Stomach smooth muscle (tissue), 2 donors: Measurements from ENCODE around the gene EIF4E.
"Not testable (repeated sequence)": the region's sequence is repeated elsewhere in the genome, so short reads cannot be mapped to it uniquely, and the experiment has no call there.

Source experiments
- H3K27ac ChIP-seq: one replicate; pipeline ENCODE4 v1.7.0; 2013; ENCODE audit warnings: mild to moderate bottlenecking, low read length, inconsistent platforms
- H3K27me3 ChIP-seq, 2 donors: one replicate each; pipeline ENCODE4 v1.7.0; 2013; ENCODE audit warnings: low read length in 2 of 2; ENCODE audit not compliant: insufficient read depth in 2 of 2, control insufficient read depth in 1 of 2
- H3K36me3 ChIP-seq, 2 donors: one replicate each; pipeline ENCODE4 v1.7.0; 2013; ENCODE audit warnings: low read length in 2 of 2; ENCODE audit not compliant: control insufficient read depth in 2 of 2, insufficient read depth in 2 of 2
- H3K4me1 ChIP-seq: one replicate; pipeline ENCODE4 v1.7.0; 2013; ENCODE audit warnings: low read length; ENCODE audit not compliant: control insufficient read depth, insufficient read depth
- H3K4me3 ChIP-seq, 2 donors: one replicate each; pipeline ENCODE4 v1.7.0; 2013; ENCODE audit warnings: low read length in 2 of 2
- H3K9ac ChIP-seq, 2 donors: one replicate each; pipeline ENCODE4 v1.7.0; 2013; ENCODE audit warnings: low read length in 2 of 2, mild to moderate bottlenecking in 1 of 2
- H3K9me3 ChIP-seq, 2 donors: one replicate each; pipeline ENCODE4 v1.7.0; 2013; ENCODE audit warnings: low read length in 2 of 2; ENCODE audit not compliant: control insufficient read depth in 2 of 2
- donor health status: healthy.
- donor health status: Pancreatic carcinoma.

Gene EIF4E

DNA sequence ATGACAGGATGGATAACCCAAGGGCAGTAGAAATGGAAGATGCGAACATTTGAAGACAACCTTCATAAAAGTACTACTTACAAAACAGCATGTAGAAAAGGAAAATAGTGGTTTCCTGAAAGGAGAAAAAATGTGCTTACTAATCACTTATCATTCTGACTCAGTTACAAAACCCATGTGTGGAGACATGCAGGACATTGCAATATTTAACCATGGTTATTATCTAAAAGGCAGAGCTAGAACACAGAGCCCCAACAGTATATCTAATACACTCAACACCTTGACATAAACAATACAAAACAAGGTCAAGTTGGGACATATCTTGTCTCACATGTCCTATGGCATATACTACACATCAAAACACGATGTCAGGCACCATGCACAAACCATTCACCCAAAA is 55.9 kb downstream of the EIF4E start:
- H3K27ac ChIP-seq: no peak overlapping the region
- H3K27me3 ChIP-seq: no peaks in the 10 kb centered on the region
- H3K9ac ChIP-seq: no peak overlapping the region
- H3K9me3 ChIP-seq: no peaks in the 10 kb centered on the region
- no peak overlapping the region for H3K4me3 ChIP-seq
- no peaks in the 10 kb centered on the region for H3K4me1 ChIP-seq
- H3K36me3 ChIP-seq: no peaks in the 10 kb centered on the region

DNA sequence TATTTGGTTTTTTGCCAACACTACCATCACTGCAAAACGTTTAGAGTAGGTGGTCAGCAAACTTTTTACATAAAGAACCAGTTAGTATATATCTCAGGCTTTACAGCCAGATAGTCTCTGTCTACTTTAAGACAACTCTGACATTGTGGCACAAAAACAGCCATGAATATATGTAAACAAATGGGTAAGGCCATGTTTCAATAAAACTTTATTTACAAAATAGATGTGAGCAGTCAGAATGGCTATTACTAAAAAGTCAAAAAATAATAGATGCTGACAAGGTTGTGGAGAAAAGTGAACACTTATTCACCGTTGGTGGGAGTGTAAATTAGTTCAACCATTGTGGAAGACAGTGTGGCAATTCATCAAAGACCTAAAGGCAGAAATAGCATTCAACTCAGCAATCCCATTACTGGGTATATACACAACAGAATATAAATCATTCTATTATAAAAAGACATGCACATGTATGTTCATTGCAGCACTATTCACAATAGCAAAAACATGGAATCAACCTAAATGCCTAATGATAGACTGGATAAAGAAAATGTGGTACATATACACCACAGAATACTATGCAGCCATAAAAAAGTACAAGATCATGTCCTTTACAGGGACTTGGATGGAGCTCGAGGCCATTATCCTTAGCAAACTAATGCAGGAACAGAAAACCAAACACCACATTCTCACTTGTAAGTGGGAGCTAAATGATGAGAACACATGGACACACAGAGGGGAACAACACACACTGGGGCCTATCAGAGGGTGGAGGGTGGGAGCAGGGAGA is 56.6 kb downstream of the EIF4E start:
- H3K27me3 ChIP-seq, H3K4me3 ChIP-seq, H3K4me1 ChIP-seq, H3K27ac ChIP-seq, H3K9ac ChIP-seq, H3K9me3 ChIP-seq, H3K36me3 ChIP-seq: not testable (repeated sequence)

DNA sequence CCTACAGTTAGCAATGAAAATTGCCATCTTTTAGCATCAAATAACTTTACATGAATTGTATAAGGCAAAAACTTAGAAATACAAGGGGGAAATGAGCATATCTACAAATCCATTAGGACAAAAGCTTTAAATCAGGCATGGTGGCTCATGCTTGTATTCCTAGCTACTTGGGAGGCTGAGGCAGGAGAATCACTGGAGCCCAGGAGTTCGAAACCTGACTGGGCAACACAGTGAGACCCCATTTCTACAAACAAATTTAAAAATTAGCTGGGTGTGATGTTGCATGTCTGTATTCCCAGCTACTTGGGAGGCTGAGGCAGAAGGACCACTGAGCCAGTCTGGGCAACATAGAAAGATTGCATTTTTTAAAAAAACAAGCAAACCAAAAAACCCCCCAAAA is 61.3 kb downstream of the EIF4E start:
- no peaks in the 10 kb centered on the region for H3K9me3 ChIP-seq
- no peak overlapping the region for H3K27ac ChIP-seq
- no peaks in the 10 kb centered on the region for H3K36me3 ChIP-seq
- H3K27me3 ChIP-seq: no peaks in the 10 kb centered on the region
- no peak overlapping the region for H3K9ac ChIP-seq
- no peaks in the 10 kb centered on the region for H3K4me1 ChIP-seq
- H3K4me3 ChIP-seq: no peak overlapping the region

DNA sequence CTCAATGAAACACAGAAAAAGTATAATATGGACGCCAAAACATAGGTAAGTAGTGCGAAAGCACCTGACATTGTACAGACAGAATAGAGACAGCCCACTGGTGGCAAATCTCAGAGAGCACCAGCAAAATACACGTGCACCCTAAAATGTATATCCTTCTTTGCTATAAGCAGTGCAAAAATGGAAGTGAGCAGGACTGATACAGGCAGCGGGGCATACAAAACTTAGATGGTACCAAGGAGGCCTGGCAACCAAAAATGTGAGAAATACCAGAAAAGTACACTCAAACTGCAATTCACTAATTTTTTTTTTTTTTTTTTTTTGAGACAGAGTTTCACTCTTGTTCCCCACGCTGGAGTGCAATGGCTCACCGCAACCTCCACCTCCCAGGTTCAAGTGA is 63.9 kb downstream of the EIF4E start:
- Histone ChIP-seq H3K36me3 (no peaks in the 10 kb centered on the region), H3K9ac (no peak overlapping the region), H3K4me1 (no peaks in the 10 kb centered on the region), H3K27me3 (no peaks in the 10 kb centered on the region), H3K4me3 (no peak overlapping the region), H3K9me3 (no peaks in the 10 kb centered on the region), H3K27ac (no peak overlapping the region)

DNA sequence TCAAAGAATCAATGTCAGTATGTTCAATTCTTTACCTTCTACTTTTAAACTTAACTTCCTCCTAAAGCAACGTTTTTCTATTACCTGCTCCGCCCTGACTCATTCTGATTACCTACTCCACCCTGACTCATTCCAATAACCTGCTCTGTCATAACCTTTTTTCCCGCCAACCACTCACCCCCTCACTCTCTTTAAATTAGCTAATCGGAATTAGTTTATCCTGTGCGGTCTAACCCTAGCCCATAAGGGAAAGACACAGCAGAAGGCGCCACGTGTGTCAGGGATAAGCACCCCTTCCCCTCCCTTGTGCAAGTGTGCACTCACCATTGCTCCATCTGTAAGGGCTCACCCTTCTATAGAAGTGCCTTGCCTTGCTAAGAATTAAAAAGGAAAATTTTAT is 64.4 kb downstream of the EIF4E start:
- H3K27me3 ChIP-seq: no peaks in the 10 kb centered on the region
- no peak overlapping the region for H3K27ac ChIP-seq
- H3K9ac ChIP-seq: no peak overlapping the region
- H3K4me1 ChIP-seq: no peaks in the 10 kb centered on the region
- H3K36me3 ChIP-seq: no peaks in the 10 kb centered on the region
- H3K9me3 ChIP-seq: no peaks in the 10 kb centered on the region
- H3K4me3 ChIP-seq: no peak overlapping the region

DNA sequence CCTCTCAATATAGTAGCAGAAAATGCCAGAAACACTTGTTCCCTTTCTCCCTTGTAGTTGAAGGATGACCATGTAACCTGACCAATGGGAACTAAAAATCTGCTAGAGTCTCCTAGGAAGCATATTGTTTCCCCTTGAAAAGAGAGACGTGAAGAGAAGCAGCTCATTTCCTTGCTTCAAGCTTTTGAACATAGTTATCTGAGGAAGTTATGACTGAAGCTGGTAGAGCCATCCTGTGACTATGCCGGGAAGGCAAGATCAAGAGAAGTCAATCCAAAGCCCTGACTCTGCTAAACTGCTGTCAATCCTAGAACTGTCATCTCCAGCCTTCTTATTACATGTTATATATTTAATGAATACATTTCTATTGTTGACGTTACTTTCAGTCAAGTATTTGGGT is 66.6 kb downstream of the EIF4E start:
- no peaks in the 10 kb centered on the region for H3K36me3 ChIP-seq
- H3K4me3 ChIP-seq: no peak overlapping the region
- H3K4me1 ChIP-seq: no peaks in the 10 kb centered on the region
- H3K9me3 ChIP-seq: no peaks in the 10 kb centered on the region
- H3K9ac ChIP-seq: no peak overlapping the region
- H3K27me3 ChIP-seq: no peaks in the 10 kb centered on the region
- H3K27ac ChIP-seq: no peak overlapping the region

DNA sequence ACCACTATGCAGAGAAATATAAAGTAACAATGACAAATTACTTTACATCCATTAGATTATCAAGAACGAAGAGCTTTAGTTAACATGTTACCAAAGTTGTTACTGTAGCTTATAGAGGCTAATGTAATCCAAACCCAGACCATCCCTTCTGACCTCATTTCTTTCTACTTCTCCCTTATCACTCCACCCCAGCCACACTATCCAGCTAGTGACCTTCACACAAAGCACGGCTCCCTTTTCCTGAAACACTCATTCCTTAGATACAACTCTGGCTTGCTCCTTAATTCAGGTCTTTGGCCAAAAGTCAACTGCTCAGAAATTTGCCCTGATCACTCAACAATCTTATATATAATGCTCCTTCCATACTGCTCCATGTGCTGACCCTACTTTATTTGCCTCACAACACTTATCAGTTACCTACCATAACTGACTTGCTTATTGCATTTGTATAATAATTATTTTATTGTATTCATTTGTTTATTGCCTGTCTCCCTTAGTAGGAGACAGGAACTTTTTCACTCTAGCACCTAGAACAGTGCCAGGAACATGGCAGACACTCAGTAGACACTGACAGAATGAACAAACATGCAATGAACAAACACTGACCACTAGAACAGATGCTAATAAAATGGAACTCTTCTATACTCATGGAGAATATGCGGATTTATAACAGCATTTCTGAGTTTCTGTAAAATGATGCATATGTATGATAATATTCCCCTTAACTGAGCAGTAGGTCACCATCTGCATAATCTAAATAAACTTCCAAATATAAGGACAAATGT is 67.6 kb downstream of the EIF4E start:
- no peaks in the 10 kb centered on the region for H3K36me3 ChIP-seq
- no peak overlapping the region for H3K27ac ChIP-seq
- no peaks in the 10 kb centered on the region for H3K27me3 ChIP-seq
- no peaks in the 10 kb centered on the region for H3K4me1 ChIP-seq
- H3K4me3 ChIP-seq: no peak overlapping the region
- H3K9ac ChIP-seq: no peak overlapping the region
- no peaks in the 10 kb centered on the region for H3K9me3 ChIP-seq

DNA sequence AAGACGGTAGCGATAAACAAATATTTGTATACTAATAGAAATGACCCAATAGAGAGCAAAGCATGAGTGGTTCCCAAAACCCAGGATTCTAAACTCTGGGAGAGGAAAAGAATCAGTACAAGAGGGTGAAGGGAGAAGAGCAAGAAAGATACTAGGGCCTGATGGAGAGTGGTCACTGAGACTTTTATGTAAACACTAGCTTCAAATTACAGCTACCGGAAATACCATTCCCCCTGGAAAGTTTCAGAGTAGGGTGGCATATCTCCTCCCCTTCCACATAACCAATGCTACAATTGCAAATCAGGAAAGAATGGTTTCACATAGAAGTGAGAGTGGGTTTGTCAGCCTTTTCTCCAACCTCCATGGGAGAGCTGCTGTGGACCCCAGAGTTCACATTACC is 77.1 kb downstream of the EIF4E start:
- no peaks in the 10 kb centered on the region for H3K36me3 ChIP-seq
- H3K27me3 ChIP-seq: no peaks in the 10 kb centered on the region
- H3K4me3 ChIP-seq: no peak overlapping the region
- no peak overlapping the region for H3K27ac ChIP-seq
- H3K9ac ChIP-seq: no peak overlapping the region
- no peaks in the 10 kb centered on the region for H3K4me1 ChIP-seq
- H3K9me3 ChIP-seq: no peaks in the 10 kb centered on the region

DNA sequence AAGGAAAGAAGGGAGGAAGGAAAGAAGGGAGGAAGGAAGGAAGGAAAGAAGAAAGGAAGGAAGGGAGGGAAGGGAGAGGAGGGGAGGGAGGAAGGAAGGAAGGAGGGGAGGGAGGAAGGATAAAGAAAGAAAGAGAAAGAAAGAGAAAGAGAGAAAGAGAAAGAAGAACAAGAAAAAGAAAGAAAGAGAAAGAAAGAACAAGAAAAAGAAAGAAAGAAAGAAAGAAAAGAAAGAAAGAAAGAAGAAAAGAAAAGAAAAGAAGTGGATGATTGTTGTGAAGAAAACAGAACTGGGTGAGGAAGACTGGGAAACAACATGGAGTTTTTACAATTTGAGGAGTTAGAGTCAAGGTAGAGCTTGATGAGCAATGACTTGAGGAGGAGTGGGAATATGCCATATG is 78.0 kb downstream of the EIF4E start:
- no peak overlapping the region for H3K27ac ChIP-seq
- H3K9me3 ChIP-seq: no peaks in the 10 kb centered on the region
- H3K4me1 ChIP-seq: no peaks in the 10 kb centered on the region
- no peaks in the 10 kb centered on the region for H3K27me3 ChIP-seq
- no peak overlapping the region for H3K9ac ChIP-seq
- no peak overlapping the region for H3K4me3 ChIP-seq
- H3K36me3 ChIP-seq: no peaks in the 10 kb centered on the region

DNA sequence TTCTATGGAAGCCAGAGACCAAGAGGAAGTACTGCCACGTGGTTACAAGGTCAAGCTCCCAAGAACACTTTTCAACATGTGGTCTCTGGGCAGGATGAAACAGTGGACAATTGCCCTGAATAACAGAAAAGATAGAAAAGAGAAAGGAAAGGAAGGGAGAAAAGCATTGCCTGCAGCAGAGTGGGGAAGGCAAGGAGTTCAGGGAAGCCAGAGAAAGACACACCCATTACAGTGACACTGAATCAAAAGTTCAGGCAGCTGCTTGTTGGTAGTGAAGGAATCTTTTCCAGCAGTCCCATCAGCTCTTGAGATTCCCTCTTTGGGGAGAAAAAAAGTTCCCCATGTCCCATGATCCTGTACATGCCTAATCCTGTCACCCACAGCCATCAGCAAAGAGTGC is 80.5 kb downstream of the EIF4E start:
- no peaks in the 10 kb centered on the region for H3K27me3 ChIP-seq
- H3K4me1 ChIP-seq: no peaks in the 10 kb centered on the region
- H3K9ac ChIP-seq: no peak overlapping the region

DNA sequence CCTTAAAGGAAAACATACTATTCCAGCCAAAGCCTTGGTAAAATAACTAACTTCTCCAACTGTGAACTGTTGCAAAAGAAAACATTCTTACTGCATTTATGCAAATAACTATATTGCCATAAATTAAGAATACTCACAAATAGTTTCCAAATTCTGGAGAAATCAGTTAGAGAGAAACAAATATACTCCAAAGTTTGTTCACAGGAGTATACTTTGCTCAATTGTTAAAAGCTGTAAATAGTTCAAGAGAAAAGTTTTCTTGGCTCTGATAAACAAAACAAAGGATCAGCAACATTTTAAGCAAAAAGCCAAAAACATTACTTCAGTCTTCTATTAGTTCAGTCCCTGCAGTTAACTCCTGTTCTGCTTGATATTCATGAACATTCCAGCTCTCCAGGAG is 83.0 kb downstream of the EIF4E start:
- no peaks in the 10 kb centered on the region for H3K36me3 ChIP-seq
- no peak overlapping the region for H3K9ac ChIP-seq
- no peak overlapping the region for H3K27ac ChIP-seq
- no peaks in the 10 kb centered on the region for H3K4me1 ChIP-seq
- H3K4me3 ChIP-seq: no peak overlapping the region
- no peaks in the 10 kb centered on the region for H3K27me3 ChIP-seq
- H3K9me3 ChIP-seq: no peaks in the 10 kb centered on the region

More for the DNA sequence above, 80.5 kb downstream of the EIF4E start:
- Histone ChIP-seq H3K4me3 (no peak overlapping the region), H3K9me3 (no peaks in the 10 kb centered on the region), H3K27ac (no peak overlapping the region), H3K36me3 (no peaks in the 10 kb centered on the region)
